A204.1 (cell line): ENCODE data around the gene ZNF827.
"Not testable (repeated sequence)": the region's sequence is repeated elsewhere in the genome, so short reads cannot be mapped to it uniquely, and the experiment has no call there.

ENCODE experiments used
- FAIRE-seq: peaks from 2 replicates; lab custom pipeline; 2012; peaks lifted over from hg19 to GRCh38; lab: Jason Lieb, UNC

The ZNF827 gene

GRCh38 chr4:145861336-145862318 is 77.0 kb downstream of the ZNF827 start:
- no peak for FAIRE-seq

DNA sequence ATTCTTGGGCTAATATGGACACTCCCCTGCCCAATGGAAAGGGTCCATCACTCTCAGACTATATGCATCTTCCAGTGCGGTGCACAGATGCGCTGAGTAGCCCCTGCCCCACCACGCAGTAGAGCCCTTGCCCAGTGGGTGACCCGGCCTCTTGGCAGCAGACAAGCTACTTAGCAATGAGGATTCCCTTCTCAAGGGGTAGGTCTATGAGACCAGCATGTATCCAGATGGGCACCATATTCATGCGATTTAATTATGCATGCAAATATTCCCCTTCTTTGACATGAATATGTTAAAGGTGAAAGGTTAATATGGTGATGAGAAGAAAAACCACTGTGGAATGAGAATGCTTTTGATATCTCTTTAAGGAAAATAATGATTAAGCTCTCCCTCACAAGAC is 77.7 kb downstream of the ZNF827 start:
- no peak for FAIRE-seq

- no peak for FAIRE-seq
Observed at GRCh38 chr4:145860446-145860845, 78.2 kb downstream of the ZNF827 start.

GRCh38 chr4:145859926-145860325 is 78.7 kb downstream of the ZNF827 start:
- FAIRE-seq: no peak

- no peak for FAIRE-seq
Observed at GRCh38 chr4:145859426-145859825, 79.2 kb downstream of the ZNF827 start.

DNA sequence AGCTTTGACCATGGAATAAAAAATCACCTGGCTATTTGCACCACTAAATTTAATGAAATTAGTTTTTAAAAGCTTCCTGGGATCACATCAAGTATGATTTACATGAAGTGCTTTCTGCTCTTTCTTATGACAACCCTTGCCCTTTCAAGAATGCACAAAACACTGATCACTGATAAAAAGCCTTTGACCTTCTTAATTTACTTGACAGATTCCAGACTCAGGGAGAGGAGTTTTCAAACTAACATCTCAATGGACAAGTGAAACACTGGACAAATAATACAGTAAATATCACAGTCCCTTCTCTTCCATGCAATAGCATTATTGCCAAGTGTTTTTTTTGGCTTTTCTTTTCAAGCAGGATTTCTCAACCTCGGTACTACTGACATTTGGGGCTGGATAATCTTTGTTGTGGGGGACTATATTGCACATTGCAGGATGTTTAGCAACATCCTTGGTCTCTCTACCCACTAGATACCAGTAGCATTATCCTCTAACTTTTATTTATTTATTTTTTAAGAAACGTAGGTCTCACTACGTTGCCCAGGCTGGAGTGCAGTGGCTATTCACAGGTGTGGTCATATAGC is 86.3 kb downstream of the ZNF827 start:
- no peak for FAIRE-seq

DNA sequence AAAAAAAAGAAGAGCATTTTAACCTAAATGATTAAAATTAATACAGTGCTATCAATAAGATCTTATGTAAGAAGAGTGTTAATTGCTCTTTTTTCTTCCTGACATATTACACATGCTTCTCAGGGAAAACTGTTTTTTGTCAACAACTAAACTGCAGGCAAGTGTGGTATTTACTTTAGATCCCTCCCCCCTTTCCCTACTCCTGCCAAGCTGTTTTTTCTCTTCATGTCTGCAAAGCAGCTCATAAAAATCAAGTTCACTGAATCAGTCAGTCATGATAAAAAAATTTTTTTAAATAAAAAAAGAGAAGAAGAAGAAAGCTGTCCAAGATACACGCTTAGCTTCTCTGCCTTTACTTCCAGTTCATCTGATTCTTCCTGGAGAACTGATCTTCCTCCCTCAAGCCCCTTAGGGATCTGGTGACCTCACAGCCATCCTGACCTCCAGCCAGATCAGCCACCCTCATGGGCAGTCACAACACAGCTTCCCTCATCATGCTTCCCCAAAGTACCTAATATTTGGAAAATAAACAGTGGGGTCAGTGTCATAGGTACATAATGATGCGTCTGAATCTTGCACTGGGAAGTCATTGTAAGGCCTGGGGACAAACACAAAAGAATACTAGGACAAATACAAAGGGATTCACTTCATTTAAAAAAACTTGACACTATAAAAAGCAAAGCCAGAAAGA is 87.0 kb downstream of the ZNF827 start:
- no peak for FAIRE-seq

DNA sequence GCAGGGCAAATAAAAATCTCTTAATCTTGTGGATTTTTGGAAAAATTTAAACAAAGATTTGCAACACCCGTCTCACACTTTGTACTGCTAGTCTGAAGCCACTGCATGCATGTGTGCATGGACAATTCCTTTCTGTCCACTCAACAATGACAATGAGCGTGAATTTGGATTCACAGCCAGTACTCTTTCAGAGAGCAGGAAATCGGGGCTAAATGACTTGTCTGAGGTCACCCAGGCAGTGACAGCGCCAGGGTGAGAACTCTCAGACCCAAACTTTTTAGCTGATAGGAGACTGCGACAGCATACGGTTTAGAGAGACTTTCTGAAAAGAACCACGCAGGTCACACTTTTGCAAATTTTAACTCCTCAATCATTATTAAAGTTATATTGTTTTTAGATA is 90.9 kb downstream of the ZNF827 start:
- FAIRE-seq: no peak

DNA sequence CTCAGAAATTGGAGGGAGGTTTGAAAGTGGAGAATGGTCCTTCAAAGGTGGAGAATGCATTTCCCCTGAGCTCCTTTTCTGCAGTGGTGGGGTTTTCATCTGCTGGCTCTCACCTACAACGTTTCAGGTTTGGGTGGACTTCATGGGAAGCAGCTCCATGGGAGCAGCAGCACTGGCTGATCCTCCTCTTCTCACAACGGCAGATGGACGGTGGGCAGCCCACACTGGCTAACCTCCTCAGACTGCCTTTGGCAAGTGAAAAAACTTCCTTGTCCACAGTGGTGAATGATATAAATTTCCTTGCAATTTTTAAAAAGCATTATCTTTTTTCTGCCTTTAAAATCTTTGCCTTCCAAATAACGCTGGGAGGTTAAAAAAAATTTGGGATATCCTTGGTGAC is 93.5 kb downstream of the ZNF827 start:
- no peak for FAIRE-seq

GRCh38 chr4:145843639-145844038 is 95.0 kb downstream of the ZNF827 start:
- no peak for FAIRE-seq

- no peak for FAIRE-seq
Observed at GRCh38 chr4:145843148-145843547, 95.5 kb downstream of the ZNF827 start.

- FAIRE-seq: no peak
Observed at GRCh38 chr4:145842224-145842887, 96.3 kb downstream of the ZNF827 start.

DNA sequence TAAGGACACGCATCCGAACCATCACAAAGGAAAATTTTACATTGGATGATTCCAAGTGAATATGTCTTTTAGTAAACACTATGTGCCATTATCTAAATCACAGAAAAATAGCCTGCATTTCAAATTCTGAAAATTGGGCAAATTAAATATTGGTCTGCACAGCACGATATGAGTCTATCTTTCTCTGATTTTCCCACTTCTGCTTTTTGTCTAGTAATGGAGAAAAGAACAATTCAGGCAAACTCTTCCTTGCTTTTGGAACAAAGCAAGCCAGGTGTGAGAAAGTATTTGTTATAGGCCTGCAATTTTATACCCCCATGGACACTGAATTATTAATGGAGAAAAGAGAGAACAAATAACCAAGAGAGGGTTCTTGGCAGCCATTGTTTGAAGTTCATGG is 97.8 kb downstream of the ZNF827 start:
- no peak for FAIRE-seq

GRCh38 chr4:145840162-145840768 is 98.4 kb downstream of the ZNF827 start:
- no peak for FAIRE-seq

DNA sequence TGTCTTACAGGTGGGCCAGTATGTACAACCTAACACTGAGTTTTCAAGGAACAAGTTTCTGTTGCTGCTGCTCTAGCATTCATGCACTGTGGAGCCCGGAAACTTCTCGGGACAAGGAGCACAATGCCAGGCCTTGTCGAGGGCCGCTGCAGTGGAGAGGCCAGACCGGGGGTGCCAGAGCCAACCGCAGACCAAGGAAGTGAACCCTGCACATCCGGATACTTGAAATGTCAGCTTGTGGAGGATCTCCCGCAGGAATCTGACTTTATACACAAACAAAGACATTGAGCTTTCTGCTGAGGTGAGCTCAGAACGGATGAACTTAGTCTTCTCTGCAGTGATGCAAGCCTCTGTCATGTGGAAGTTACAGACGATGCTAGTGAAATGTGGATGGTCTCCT is 99.5 kb downstream of the ZNF827 start:
- FAIRE-seq: no peak

- not testable (repeated sequence) for FAIRE-seq
Observed at GRCh38 chr4:145832384-145832783, 106.2 kb downstream of the ZNF827 start.

DNA sequence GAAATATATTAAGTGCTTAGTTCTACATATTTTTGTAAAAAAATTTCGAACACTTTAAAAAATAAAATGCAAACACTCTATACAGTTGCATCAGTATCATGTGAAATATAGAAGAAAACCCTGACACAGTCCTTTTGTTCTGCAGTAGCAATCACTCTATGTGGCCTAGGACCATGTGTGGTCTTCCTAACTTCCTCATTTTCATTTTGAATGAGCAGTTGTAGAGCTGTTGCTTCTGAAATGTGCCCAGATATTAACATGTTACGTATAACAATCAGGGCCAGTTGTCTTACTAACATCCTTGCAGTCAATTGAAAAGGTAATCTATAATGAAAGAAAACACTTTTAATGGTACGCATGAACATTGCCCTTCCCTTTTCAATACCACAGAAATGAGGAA is 107.9 kb downstream of the ZNF827 start:
- FAIRE-seq: no peak

DNA sequence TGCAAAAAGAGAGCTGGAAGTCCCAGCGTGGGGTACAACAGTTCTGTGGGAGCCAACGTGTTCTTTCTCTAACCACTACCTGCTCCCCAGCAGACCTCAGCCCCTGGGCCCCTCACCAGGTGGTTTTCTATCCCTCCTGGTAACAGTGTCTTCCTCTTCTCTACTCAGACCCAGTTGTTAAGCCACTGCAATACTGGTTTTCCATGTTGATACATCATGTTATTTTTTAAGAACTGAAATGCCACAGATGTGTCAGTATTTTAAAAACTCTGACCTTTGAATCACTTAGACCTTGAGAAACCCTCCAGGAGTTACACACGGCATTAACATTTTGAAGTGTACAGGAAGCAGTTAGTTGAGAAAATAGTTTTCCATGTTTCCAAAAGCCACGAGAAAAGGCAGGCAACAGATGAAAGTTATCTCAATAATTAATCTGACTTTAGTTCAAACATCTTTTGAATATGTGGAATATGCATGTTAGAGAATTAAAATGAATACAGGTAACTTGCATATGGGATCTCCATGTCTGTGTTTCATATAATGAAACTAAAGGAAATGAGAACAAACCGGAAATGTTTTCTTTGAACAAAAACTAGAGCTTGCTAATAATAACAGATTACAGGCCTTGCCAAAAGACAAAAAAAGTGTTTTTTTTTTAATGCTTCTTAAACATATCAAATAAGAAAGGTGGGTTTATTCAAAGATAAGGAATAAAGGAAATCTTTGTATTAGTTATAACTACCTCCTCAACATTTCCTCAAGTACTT is 108.8 kb downstream of the ZNF827 start:
- FAIRE-seq: no peak

DNA sequence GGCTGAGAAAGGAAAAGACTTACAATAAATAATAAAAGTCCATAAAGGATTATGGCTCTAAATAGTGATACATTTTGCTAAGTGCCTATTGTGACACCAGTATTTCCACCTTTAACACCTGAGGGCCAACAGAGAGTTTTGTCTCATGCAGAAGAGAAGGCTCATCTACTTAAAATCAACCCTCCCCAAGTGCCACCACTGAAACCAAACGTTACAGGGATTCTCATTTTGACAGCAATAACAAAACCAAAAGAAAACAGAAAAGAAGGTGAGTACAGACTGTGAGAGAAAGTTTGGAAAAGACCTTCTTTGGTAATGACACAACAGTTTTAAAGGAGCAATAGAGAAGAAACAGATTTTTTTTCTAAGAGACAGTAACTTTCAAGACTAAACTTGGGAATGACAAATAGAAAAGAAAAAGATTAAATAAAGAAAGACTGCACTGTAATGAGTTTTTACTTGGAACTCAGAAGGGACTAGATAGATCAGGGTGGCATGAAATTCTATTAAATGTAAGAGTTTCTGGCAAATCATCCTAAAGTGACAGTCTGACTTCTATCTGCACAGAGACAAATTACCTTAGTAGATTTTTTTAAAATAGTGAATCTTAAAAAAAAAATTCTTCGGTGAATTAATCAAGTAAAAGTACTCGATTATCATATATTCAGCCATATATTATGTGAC is 109.7 kb downstream of the ZNF827 start:
- FAIRE-seq: no peak

- no peak for FAIRE-seq
Observed at GRCh38 chr4:145827885-145828284, 110.7 kb downstream of the ZNF827 start.

- FAIRE-seq: no peak
Observed at GRCh38 chr4:145825255-145825654, 113.4 kb downstream of the ZNF827 start.
